ENCODE data around the gene CTSV.
A peak's percentile ranks its signal among the peaks of the same experiment; 100 is the strongest.
"Not testable (repeated sequence)": the region's sequence is repeated elsewhere in the genome, so short reads cannot be mapped to it uniquely, and the experiment has no call there.

The CTSV gene

GRCh38 chr9:97041898-97042297, 3.0 kb upstream of the CTSV start:
- no peak for DNase-seq (ENCODE audit: low read depth, low spot score)

DNA sequence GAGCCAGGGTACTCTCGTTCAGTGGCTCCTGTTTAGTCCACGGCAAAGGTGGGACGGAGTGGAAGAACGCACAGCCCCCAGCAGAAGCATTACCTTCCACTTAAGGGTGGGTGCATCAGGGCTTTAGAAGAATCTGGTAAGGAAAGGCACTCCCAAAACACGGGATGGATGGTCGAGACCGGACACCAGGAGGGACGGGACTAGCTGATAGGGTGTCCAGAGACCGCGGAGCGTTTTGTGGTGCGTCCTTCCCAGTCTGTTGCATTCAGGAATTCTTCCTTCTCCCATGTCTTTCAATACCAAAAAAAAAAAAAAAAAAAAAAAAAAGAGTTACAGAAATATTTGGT, 545 bp upstream of the CTSV start:
- peak; percentile 17 for DNase-seq (ENCODE audit: low read depth, low spot score)

- DNase-seq (ENCODE audit: low read depth, low spot score): not testable (repeated sequence)
Observed at GRCh38 chr9:97023505-97023904, 15.4 kb downstream of the CTSV start.

GRCh38 chr9:97013151-97014132, 25.5 kb downstream of the CTSV start:
- DNase-seq (ENCODE audit: low read depth, low spot score): peak; percentile 16

- not testable (repeated sequence) for DNase-seq (ENCODE audit: low read depth, low spot score)
Observed at GRCh38 chr9:97012617-97013016, 26.3 kb downstream of the CTSV start.

GRCh38 chr9:97002195-97002594, 36.7 kb downstream of the CTSV start:
- DNase-seq (ENCODE audit: low read depth, low spot score): not testable (repeated sequence)

DNA sequence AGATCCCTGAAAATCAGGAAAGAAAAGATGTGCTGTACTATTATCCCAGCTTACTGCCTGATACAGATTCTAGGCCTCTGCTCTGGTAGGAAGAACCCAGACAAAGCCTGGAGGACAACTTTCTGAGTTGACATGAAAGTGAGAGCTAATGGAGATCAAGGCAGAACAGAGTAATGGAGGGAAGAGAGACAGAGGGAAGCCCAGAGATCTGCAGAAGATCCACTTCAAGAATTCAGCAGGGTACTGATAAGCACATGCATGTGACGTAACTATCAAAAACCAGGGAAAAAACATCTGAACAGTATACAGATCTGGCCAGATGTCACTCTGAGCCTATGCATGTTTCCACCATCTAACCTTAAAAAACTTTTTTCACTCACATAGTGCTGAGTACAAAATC, 37.6 kb downstream of the CTSV start:
- DNase-seq (ENCODE audit: low read depth, low spot score): not testable (repeated sequence)

DNA sequence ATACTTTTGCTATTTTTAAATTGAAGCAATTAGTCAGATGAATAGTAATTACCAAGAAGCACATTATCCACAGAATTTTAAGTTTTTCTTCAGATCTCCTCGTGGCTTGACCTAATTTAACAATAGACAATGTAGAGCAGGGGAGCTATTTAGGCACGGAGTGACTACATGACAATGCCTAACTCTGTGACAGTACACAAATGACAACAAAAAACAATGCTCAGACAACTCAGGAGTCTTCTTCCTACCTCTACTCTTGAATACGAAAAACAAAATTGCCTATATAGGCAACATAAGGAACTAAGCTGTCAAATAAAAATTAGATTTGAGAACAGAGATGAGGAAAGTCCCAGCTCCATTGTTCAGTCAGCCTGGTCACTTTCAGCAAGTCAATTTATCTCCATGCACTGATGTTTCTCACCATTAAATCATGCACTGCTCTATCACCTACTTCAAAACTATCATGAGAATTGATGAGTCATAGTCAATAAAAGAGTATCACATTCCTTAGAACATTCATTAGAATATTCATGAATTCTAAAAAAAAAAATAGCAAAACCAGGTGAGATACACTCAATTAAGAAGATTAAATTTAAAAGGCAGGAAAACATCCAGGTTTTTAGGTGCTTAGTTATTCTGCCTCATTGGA, 38.7 kb downstream of the CTSV start:
- DNase-seq (ENCODE audit: low read depth, low spot score): not testable (repeated sequence)

DNA sequence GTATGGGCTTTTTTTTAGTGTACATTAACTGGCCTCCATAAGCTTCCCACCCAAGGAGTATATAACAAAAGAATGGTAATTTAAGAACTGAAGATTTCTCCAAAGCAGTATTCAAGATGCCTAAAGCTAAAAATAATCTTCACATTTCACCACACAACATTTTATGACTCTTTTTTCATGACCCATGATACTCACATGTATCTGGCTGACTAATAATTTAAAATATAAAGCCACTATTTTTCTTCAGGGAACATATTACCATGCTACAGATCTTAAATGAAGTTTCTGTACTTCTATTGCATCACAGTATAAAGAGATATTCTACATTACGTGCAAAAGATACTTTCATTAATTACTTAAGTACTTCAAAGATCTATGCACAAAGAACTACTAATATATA, 39.2 kb downstream of the CTSV start:
- DNase-seq (ENCODE audit: low read depth, low spot score): not testable (repeated sequence)

- not testable (repeated sequence) for DNase-seq (ENCODE audit: low read depth, low spot score)
Observed at GRCh38 chr9:96997009-96997701, 41.8 kb downstream of the CTSV start.

GRCh38 chr9:96994531-96995016, 44.4 kb downstream of the CTSV start:
- not testable (repeated sequence) for DNase-seq (ENCODE audit: low read depth, low spot score)

GRCh38 chr9:96992303-96992702, 46.6 kb downstream of the CTSV start:
- DNase-seq (ENCODE audit: low read depth, low spot score): not testable (repeated sequence)

DNA sequence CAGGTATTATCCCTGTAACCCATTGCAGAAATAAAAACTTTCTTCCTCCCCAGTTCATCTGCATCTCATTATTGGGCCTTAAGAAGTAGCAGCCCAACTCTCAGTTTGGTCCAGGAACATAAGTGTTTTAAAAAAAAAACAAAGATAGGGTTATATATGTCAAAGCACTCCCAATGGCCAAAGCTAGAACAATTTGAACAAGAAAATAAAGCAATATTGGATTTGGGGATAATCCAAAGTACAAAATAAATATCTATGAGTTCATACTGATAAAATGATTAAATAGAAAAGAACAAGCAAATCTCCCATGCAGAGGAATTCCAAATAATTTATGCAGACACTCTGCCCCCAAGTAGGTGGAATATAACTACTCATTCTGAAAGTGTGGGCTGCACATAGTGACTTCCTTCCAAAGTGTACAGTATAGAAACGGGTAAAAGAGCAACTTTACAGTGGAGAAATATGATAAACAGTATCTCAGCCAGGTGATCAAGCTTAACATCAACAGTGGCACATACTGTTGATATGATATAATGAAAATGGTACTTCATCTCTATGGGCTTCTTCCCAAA, 49.1 kb downstream of the CTSV start:
- not testable (repeated sequence) for DNase-seq (ENCODE audit: low read depth, low spot score)

- DNase-seq (ENCODE audit: low read depth, low spot score): not testable (repeated sequence)
Observed at GRCh38 chr9:96984887-96985286, 54.1 kb downstream of the CTSV start.

DNA sequence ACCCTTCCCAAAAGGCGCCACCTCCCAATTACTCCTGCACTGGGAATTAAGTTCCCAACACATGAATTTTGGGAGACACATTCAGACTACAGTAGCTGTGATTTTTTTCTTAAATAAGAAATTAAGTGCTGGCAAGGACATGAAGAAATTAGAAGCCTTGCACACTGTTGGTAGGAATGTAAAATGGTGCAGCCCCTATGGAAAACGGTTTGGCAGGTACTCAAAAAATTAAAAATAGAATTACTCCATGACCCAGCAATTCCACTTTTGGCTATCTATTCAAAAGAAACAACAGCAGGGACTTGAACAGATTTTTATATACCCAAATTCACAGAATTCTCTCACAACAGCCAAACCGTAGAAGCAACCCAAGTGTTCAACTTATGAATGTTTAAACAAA, 54.8 kb downstream of the CTSV start:
- not testable (repeated sequence) for DNase-seq (ENCODE audit: low read depth, low spot score)

GRCh38 chr9:96983496-96984122, 55.3 kb downstream of the CTSV start:
- DNase-seq (ENCODE audit: low read depth, low spot score): not testable (repeated sequence)
